ENCODE measurements around the gene KDM5A. TPM values are rescaled to one million over a fixed set of nuclear protein-coding genes. Genes with fewer than 3 reads are reported as not detected.

KDM5A gene
- total and polyA plus RNA-seq, 10 of the 15 experiments (the other 5 are each of a cell fraction or from before 2014, with no cell fraction given) = 9.0 to 59.9 (median 27.7) TPM

DNA sequence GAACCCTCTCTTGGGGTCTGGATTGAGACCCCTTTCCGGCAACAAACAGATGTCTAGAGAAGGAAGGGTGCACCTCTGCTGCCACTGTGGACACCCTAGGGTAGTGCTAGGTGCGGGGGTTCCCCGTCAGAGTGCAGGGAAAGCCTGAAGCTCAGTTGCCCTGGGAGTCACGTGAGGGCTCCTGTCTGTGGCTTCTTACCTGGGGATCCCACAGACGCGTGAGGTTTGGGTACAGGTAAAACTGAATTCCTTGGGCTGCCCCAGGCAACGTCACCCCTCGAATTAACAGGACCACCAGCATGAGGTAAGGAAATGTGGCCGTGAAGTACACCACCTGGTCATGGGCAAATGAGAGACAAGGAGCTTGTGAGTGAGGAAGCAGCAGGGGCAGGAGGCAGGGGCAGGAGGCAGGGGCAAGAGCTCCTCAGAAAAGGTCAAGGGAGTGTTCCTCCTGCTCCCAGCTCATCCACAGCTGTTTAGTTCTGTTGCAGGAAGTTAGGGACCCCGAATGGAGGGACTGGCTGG, 154.2 kb downstream of the KDM5A start:
- H3K4me1 ChIP-seq (ENCODE audit: control insufficient read depth, insufficient read depth, low read length) = no peaks in the 10 kb centered on the region
- no peaks in the 10 kb centered on the region for H3K79me2 ChIP-seq (ENCODE audit: control insufficient read depth, insufficient read depth, low read length)
- CTCF ChIA-PET = interaction anchor here (1.2 kb wide), 1 partner anchor 13 kb away, joined by 3 read pairs; no protein-coding TSS in a partner anchor
- no peak overlapping the region for H3K27ac ChIP-seq (ENCODE audit: control insufficient read depth, insufficient read depth)
- no TSS peak for BruUV-seq (replicated peaks)
- H2AFZ ChIP-seq (ENCODE audit: control insufficient read depth, low read depth, low read length) = no peak overlapping the region
- H3K36me3 ChIP-seq (ENCODE audit: control insufficient read depth in 2 of 2, insufficient read depth in 2 of 2, low read length in 1 of 2) = no peaks in the 10 kb centered on the region
- H3K4me3 ChIP-seq = no peak overlapping the region
- no peaks in the 10 kb centered on the region for H3K27me3 ChIP-seq (replicated peaks in 1 of 2; ENCODE audit: control insufficient read depth in 2 of 2, insufficient read depth in 2 of 2, low read length in 1 of 2)
- ATAC-seq (no peak), DNase-seq (ENCODE audit: low read depth, low spot score) (no peak), FAIRE-seq (no peak)
- RAD21 ChIA-PET (ENCODE audit: unreplicated experiment) = no interaction called here
- SMC1A ChIA-PET (ENCODE audit: uncharacterized antibody, unreplicated experiment) = no interaction called here
- POLR2A ChIA-PET = no interaction called here
- in situ Hi-C loops (cut with MboI) = no loop called here
- no peak for TF ChIP-seq ZNF207 (IDR thresholded peaks at IDR 0.05; ENCODE audit: borderline replicate concordance)
- TF ChIP-seq, protein P1, sequence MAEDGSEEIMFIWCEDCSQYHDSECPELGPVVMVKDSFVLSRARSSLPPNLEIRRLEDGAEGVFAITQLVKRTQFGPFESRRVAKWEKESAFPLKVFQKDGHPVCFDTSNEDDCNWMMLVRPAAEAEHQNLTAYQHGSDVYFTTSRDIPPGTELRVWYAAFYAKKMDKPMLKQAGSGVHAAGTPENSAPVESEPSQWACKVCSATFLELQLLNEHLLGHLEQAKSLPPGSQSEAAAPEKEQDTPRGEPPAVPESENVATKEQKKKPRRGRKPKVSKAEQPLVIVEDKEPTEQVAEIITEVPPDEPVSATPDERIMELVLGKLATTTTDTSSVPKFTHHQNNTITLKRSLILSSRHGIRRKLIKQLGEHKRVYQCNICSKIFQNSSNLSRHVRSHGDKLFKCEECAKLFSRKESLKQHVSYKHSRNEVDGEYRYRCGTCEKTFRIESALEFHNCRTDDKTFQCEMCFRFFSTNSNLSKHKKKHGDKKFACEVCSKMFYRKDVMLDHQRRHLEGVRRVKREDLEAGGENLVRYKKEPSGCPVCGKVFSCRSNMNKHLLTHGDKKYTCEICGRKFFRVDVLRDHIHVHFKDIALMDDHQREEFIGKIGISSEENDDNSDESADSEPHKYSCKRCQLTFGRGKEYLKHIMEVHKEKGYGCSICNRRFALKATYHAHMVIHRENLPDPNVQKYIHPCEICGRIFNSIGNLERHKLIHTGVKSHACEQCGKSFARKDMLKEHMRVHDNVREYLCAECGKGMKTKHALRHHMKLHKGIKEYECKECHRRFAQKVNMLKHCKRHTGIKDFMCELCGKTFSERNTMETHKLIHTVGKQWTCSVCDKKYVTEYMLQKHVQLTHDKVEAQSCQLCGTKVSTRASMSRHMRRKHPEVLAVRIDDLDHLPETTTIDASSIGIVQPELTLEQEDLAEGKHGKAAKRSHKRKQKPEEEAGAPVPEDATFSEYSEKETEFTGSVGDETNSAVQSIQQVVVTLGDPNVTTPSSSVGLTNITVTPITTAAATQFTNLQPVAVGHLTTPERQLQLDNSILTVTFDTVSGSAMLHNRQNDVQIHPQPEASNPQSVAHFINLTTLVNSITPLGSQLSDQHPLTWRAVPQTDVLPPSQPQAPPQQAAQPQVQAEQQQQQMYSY (CRISPR knock-in tag; IDR thresholded peaks at IDR 0.05) = no peak
- no peak for TF ChIP-seq ZNF24 (IDR thresholded peaks at IDR 0.05)
- TF ChIP-seq TCF12 (IDR thresholded peaks at IDR 0.05; ENCODE audit: low read depth, low read length) = no peak
- no peak for TF ChIP-seq JUNB (IDR thresholded peaks at IDR 0.05)
- TF ChIP-seq ESRRA (IDR thresholded peaks at IDR 0.05; ENCODE audit: low read length) = no peak
- TF ChIP-seq IKZF1 (conservative IDR thresholded peaks at IDR 0.05) = no peak
- no peak for TF ChIP-seq TCF3 (IDR thresholded peaks at IDR 0.05; ENCODE audit: borderline replicate concordance, insufficient read depth, low read depth, low read length)
- no peak for TF ChIP-seq ATF7 (IDR thresholded peaks at IDR 0.05; ENCODE audit: low read depth)
- no peak for TF ChIP-seq IKZF2 (IDR thresholded peaks at IDR 0.05)
- TF ChIP-seq RBBP5 (conservative IDR thresholded peaks at IDR 0.05) = no peak
- TF ChIP-seq ZNF384 (IDR thresholded peaks at IDR 0.05; ENCODE audit: borderline replicate concordance, low read depth, low read length) = no peak
- TF ChIP-seq TBL1XR1 (IDR thresholded peaks at IDR 0.05; ENCODE audit: low read depth, low read length) = no peak
- TF ChIP-seq EZH2 (IDR thresholded peaks at IDR 0.05; ENCODE audit: borderline replicate concordance, control insufficient read depth, low read depth, low read length) = no peak
- no peak for TF ChIP-seq NFYA (IDR thresholded peaks at IDR 0.05; ENCODE audit: borderline replicate concordance, low read depth, low read length)
- no peak for TF ChIP-seq MXI1 (IDR thresholded peaks at IDR 0.05; ENCODE audit: low read depth, low read length)
- no peak for TF ChIP-seq PML (IDR thresholded peaks at IDR 0.05; ENCODE audit: low read length)
- TF ChIP-seq RFX5 (IDR thresholded peaks at IDR 0.05; ENCODE audit: low read depth, low read length) = no peak
- TF ChIP-seq RAD51 (IDR thresholded peaks at IDR 0.05) = no peak
- WGBS (ENCODE audit: insufficient coverage, insufficient replicate concordance, low lambda C conversion rate, missing lambda C conversion rate) = 44% methylated on average over 10 of the region's 10 CpGs
- peaks cover 6% of the 10 kb centered on the region; the same call in 2 of the 3 replicates for H3K9me3 ChIP-seq (replicated peaks; ENCODE audit: control insufficient read depth, insufficient read depth, low read length)
- H4K20me1 ChIP-seq (ENCODE audit: control insufficient read depth, insufficient read depth) = no peaks in the 10 kb centered on the region
- intact Hi-C loops (cut with micrococcal nuclease; ENCODE audit: unreplicated experiment) = no loop called here
- no peak overlapping the region for H3K4me2 ChIP-seq (ENCODE audit: control insufficient read depth, insufficient read depth)
- H3K9ac ChIP-seq (ENCODE audit: control insufficient read depth, insufficient read depth, low read length) = no peak overlapping the region
